GM21529 (cell line): ENCODE results near the gene GFAP.

Experiments
- ATAC-seq: cut with Tn5 transposase; IDR thresholded peaks from one replicate; pipeline ENCODE4 v1.9.1; 2021; ENCODE audit not compliant: unreplicated experiment

Gene GFAP

DNA sequence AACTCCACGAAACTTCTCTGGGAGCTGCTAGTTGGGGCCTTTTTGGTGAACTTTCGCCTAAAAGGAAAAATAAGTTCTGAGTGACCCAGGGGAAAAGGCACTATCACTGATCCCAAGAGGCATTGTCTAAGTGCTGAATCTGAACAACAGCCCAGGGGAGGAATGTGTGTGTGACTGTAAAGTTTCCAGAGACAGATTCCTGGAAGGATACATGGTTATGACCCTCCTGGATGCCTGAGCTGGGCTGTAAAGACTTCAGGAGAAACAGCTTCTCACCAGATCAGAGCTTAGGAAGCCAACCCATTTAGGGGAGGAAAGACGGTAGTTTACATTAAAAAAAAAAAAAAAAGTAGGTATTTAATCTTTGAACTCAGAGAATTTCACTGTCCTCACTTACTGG is 47.5 kb downstream of the GFAP start:
- ATAC-seq: no peak

DNA sequence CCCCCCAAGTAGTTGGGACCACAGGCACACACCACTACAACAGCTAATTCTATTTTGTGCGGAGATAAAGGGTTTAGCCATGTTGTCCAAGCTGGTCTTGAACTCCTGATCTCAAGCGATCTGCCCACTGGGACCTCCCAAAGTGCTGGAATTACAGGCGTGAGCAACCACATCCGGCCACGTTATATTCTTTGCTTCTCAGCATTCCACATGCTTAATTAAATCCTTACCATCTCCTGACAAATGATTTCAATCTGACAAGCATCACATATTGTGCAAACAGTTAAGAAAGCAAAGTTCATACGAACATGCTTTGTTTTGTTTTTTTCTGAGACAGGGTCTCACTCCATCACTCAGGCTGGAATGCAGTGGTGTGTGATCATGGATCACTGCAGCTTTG is 49.4 kb downstream of the GFAP start:
- ATAC-seq: no peak

DNA sequence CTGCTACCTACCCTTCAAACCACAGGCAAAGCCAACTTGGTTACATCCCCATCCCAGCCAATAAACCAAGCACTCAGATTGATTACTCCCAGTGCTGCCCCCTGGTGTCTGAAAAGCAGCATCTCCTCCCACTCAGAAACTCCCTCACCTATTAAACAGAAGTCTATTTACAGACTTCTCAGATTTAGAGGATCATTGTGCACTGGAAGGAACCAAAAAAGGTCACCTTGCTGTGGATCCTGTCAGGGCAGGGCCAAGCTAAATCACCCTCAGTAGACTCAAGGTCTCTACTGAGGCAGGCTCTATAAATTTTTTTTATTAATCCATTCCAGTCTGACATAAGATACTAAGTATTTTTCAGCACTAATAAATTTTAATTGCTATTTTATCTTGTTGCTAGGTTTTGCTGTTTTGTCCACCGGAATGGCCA is 50.1 kb downstream of the GFAP start:
- no peak for ATAC-seq

DNA sequence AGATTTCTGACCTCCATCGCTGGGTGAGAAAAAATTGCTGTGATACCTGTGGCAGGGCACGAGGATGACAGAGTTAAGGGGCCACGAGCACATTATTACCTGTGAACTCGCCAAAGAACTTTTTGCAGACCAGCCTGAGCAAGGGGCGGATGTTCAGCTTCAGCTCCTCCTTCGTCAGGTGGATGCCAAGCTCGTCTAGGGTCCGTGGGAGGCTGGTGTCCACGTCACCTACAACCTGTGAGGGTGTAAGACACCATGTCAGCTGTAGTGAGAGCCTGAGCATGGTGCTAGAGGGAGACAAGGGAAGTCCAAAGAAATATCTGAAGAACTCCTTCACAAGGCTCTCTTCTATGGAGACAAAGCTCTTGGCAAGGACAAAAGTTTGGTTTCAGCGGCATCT is 50.5 kb downstream of the GFAP start:
- no peak for ATAC-seq

DNA sequence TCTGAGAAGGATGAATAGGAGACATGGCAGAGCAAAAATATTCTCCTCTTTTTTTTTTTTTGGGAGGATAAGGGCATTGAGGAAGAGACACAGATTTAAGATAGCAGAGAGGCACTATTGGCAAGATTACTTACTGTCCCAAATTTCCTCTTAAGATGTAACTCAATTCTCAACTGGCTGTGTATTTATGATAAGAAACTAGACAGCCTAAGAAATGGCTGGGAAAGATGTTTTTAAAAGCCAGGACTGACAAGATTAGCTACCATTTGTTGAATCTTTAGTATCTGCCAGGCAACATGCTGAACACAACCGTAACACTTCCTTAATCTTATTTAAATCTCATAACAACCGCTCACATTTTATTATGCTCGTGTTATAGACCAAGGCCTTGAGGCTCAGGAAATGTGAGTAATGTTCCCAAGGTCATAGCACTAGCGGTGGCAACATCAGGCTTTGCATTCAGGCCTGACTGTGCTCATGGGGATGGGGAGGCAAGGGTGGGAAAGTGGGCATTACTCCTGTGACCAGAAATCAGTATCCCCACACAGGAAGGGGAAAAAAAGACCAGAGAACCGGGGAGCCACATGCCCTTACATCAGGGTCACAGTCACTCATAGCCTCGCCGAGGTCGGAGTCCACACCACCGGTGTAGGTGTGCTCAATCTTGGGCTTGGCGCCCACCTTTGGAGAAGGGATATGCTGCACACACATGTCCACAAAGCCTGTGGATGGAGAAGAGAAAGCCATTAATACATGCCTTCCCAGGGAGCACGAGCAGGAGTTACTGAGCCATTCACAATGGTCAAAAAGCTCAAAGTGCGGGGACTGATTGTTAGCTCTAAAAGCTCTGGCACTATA is 52.0 kb downstream of the GFAP start:
- no peak for ATAC-seq

DNA sequence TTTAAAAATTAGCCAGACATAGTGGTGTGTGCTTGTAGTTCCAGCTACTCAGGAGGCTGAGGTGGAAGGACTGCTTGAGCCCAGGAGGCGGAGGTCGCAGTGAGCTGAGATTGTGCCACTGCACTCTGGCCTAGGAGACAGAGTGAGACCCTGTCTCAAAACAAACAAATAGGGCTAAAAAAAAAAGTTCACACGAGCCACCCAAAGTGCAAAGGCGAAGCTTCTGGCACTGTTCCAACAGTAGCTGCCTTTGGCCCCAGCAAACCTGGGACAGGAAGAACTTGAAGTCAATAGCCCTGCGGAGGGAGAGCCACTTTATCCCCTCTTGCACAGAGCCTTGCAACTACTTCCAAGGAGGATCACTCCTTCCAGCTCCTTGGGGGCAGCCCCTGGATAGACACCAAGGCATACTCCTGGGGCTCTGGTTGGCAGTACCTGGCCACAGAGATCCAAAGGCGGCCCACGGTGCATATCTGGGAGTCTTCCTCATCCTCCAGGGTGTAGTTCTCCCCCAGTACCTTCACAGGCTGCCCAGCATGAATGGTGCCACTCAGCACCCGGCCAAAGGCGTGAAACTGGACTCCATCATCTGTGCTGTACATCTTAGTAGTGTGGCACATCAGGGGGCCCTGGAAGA is 52.9 kb downstream of the GFAP start:
- no peak for ATAC-seq

DNA sequence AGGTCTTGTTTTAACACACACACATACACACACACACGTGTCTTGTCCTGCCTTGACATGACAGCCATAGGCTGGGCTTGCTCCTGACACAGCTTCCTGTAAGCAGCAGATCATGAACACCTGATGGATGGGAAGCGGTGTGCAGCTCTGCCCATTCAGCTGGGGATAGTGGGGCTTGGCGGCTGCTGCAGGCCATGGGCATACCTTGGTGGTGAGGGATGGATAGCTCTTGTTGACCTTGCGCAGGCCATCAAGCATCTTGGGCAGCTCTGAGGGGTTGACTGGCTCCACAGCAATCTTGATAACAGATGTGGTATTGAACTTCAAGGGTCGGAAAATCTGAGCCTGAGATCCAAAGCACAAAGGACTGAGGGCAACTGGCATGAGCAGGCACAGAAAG is 55.6 kb downstream of the GFAP start:
- no peak for ATAC-seq

DNA sequence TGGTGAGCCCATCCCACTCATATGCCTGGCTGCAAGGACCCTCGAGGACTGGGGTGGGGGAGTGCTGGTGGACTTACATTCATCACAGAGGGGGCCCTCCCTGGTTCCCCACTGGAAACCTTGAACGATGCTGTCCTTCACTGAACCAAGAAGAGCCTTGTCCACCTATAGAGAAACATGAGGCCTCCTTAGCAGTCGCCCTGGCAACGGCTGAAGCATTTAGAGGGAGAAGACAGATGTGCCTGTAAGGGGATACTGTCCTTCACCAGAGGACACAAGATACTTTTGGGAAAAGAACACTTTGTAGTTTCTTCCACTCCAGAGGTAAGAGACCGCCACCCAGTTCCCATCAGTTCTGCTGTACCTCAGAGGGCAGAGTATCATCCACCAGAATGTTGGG is 61.1 kb downstream of the GFAP start:
- ATAC-seq: no peak
